ENCODE data around the gene COPS2.

GRCh38 chr15:49189631-49190030 lies 34.2 kb upstream of the COPS2 start:
- TF ChIP-seq POU2F2 (IDR thresholded peaks at IDR 0.05; ENCODE audit: borderline replicate concordance, low read depth, low read length) (no peak), SIX5 (IDR thresholded peaks at IDR 0.05; ENCODE audit: low read depth, low read length, severe bottlenecking) (no peak), NR2C2 (IDR thresholded peaks at IDR 0.05; ENCODE audit: borderline replicate concordance, control insufficient read depth, insufficient read length, low read depth) (no peak), EZH2 (IDR thresholded peaks at IDR 0.05; ENCODE audit: borderline replicate concordance, control insufficient read depth, low read depth, low read length) (no peak), ATF3 (IDR thresholded peaks at IDR 0.05; ENCODE audit: borderline replicate concordance, extremely low read depth, low read depth, low read length) (no peak), EP300 (IDR thresholded peaks at IDR 0.05; ENCODE audit: borderline replicate concordance in 1 of 2, control insufficient read depth in 1 of 2, low read depth in 2 of 2, low read length in 2 of 2) (no peak), POLR2A (IDR thresholded peaks at IDR 0.05; ENCODE audit: low read depth, low read length) (no peak), LARP7 (IDR thresholded peaks at IDR 0.05) (no peak), CTCF (IDR thresholded peaks at IDR 0.05 in 2 of 3, conservative IDR thresholded peaks at IDR 0.05 in 1 of 3; ENCODE audit: control insufficient read depth in 2 of 3, extremely low read depth in 1 of 3, insufficient read depth in 1 of 3, low read depth in 3 of 3, low read length in 3 of 3) (no peak), NKRF (conservative IDR thresholded peaks at IDR 0.05) (no peak)
